GM18861 (cell line): Measurements from ENCODE around the gene MT1F.

Experiments
- ATAC-seq: cut with Tn5 transposase; IDR thresholded peaks from one replicate; pipeline ENCODE4 v1.9.1; 2021; ENCODE audit not compliant: unreplicated experiment

The MT1F gene

GRCh38 chr16:56690420-56691122 is 32.8 kb downstream of the MT1F start:
- no peak for ATAC-seq

- no peak for ATAC-seq
Measured at GRCh38 chr16:56691885-56692284, 34.1 kb downstream of the MT1F start.

DNA sequence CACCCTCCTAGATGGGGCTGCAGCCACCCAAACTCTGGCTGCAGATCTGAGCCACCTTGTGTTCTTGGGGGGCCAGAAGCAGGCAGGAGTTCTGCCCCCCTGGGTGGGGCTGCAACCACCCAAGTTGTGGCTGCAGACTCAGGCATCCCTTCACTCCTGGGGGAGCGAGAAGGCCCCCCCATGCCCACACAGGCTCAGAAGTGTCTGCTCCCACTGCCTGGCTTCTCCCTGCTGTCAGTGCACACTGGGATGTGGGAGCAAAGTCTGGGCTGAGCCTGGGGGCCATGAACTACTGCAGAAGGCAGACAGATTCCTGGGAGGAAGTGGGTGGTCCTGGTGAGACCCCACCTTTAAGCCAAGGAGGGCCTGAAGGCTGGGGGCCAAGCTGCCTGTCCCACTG is 37.5 kb downstream of the MT1F start:
- no peak for ATAC-seq

DNA sequence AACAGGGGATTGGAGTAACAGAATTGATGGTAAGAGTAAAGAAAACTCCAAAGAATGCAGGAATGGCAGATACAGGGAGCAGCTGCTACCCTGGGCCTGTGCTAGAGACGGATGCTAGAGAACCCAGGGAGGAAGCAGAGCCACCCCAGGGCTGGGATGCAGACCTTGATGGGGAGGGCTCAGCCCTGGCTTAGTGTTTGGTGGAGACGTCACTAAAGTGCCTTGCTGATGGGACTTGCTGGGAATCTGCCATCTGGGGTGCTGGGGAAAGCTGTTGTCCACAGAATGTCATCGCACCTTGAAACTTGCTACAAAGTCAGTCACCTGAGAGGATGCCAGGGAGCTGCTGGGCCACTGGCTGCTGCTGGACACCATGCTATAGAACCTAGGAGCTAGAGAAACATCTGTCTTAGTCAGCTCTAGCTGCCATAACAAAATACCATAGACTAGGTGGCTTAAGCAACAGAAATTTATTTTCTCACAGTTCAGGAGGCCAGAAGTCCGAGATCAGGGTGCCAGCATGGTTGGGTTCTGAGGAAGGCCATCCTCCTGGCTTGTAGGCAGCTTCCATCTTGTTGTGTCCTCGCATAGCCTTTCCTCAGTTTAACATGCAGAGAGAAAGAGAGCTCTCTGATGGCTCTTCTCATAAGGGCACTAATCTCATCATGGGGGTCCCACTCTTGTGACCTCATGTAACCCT is 39.8 kb downstream of the MT1F start:
- ATAC-seq = no peak

- no peak for ATAC-seq
Measured at GRCh38 chr16:56700195-56700594, 42.4 kb downstream of the MT1F start.

- no peak for ATAC-seq
Measured at GRCh38 chr16:56700631-56701030, 42.9 kb downstream of the MT1F start.

GRCh38 chr16:56701534-56701933 is 43.8 kb downstream of the MT1F start:
- no peak for ATAC-seq

GRCh38 chr16:56702836-56703235 is 45.1 kb downstream of the MT1F start:
- ATAC-seq = no peak
